Psoas muscle (tissue), 8 donors: ENCODE data around the gene UBE2Z. TPM values are rescaled to one million over a fixed set of nuclear protein-coding genes. Genes with fewer than 3 reads are reported as not detected.

ENCODE experiments used
- ATAC-seq, 4 donors: fragments of 200-7000 bp; cut with Tn5 transposase; one replicate each; pipeline ENCODE4 v1.9.1; 2020; ENCODE audit warnings: moderate library complexity in 3 of 4, mild to moderate bottlenecking in 2 of 4
- DNase-seq, 2 donors: peaks; one replicate each; pipeline ENCODE4 v3.0.0-alpha.2; 2020
- H3K27ac ChIP-seq: fragments of 200-600 bp; one replicate; pipeline ENCODE4 v1.8.0; 2022
- H3K27me3 ChIP-seq, 3 donors: fragments of 200-600 bp in 1 of 3; one replicate each; pipeline versions ENCODE4 v1.6.1 to v1.8.0; 2013 to 2022; ENCODE audit warnings: low read length in 2 of 3, mild to moderate bottlenecking in 2 of 3, moderate library complexity in 1 of 3; ENCODE audit not compliant: insufficient read depth in 3 of 3
- H3K36me3 ChIP-seq, 2 donors: fragments of 200-600 bp in 1 of 2; one replicate each; pipeline versions ENCODE4 v1.6.1 to v1.8.0; 2013 to 2022; ENCODE audit warnings: low read depth in 1 of 2, mild to moderate bottlenecking in 1 of 2, moderate library complexity in 1 of 2; ENCODE audit not compliant: insufficient read depth in 1 of 2
- H3K4me1 ChIP-seq: fragments of 200-600 bp; one replicate; pipeline ENCODE4 v1.8.0; 2022
- H3K4me3 ChIP-seq: fragments of 200-600 bp; one replicate; pipeline ENCODE4 v1.8.0; 2022; ENCODE audit warnings: mild to moderate bottlenecking
- H3K9me3 ChIP-seq: fragments of 200-600 bp; one replicate; pipeline ENCODE4 v1.8.0; 2022
- WGBS, 3 donors: extraction: QIAGEN DNeasy Blood & Tissue Kit; methylation state at CpG; one replicate each; pipeline versions ENCODE4 v1.1.6 to v1.1.7; 2013; 5-methylcytosine and 5-hydroxymethylcytosine counted together
- intact Hi-C, 2 donors: fragments of 100-400 bp; cut with DNase I; formaldehyde crosslinking; loops; one replicate each; pipeline versions ENCODE4 v1.11.0 to v1.14.2; 2022
- polyA plus RNA-seq, 3 donors: library from polyadenylated mRNA; stranded (reverse); fragments of 200-250 nt; gene quantifications; one replicate each; pipeline ENCODE4 v1.2.3, GENCODE V29; 2013
- total RNA-seq, 4 donors: library from RNA; stranded (reverse); fragmentation: NEBNext Ultra II Directional in 2 of 4; extraction: Animal tissue kit (Norgen Biotek cat#: 25700) in 2 of 4; gene quantifications; one replicate each; pipeline versions ENCODE4 v1.2.1 to v1.2.4, GENCODE V29; 2021 to 2023
- TF ChIP-seq, protein P1 (sequence below): fragments of 200-600 bp; IDR thresholded peaks from one replicate; pipeline ENCODE4 v1.8.0; 2022; ENCODE audit warnings: antibody characterized with exemption
- donor health status: healthy with polysubstance abuse.
- donor health status: DM: no; HTN: no; CAD: no; lungs with moderate emphysema.
- donor health status: Bipolar disorder and iron deficiency.
- donor health status: healthy.
- donor health status: DM: yes; HTN: yes; CAD: no.
- donor health status: DM: no; HTN: no; CAD: no.
- donor health status: DM: no; HTN: no; CAD: no.
- donor health status: DM: yes; HTN: yes; CAD: no.

The UBE2Z gene
- total and polyA plus RNA-seq, 7 donors: 22.0 to 47.2 (median 35.8) TPM

DNA sequence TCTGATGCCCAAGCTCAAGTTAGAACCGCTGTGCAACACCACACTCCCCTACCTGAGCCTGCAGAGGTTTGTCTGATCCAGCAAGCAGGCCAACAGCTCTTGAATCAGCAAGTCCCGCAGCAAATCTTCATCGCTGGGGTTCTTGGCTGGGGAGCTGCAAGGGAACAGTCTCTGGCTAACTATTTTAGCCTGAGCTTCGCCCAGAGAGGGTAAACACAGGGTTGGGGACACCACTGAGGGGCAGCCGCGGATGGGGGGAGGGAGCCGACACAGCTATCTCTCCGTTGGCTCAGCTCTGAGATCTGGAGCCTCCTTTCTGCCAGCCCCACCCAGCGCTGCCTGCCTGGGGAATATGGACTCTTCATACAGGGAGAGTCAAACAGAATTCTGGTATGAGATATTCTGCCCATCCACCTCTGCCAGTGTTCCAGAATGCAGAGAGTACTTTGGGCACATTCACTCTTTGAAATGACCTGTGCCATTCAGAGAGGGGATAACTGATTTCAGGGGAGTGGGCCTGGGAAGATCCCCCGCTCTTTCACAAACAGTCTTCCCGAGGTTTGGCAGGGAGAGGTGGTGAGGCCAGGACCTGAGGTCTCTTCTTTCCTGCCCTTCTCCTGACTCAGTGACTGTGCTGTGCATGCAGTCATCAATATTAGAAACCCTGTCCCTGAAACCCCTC, 52.8 kb downstream of the UBE2Z start:
- no peaks in the 10 kb centered on the region for H3K9me3 ChIP-seq
- WGBS, 3 donors: 16 to 30% (median 28%) methylated on average over 11 of the region's 11 CpGs
- H3K27ac ChIP-seq: no peak overlapping the region
- no peaks in the 10 kb centered on the region for H3K36me3 ChIP-seq
- ATAC-seq (no peak), DNase-seq (no peak)
- TF ChIP-seq, protein P1, sequence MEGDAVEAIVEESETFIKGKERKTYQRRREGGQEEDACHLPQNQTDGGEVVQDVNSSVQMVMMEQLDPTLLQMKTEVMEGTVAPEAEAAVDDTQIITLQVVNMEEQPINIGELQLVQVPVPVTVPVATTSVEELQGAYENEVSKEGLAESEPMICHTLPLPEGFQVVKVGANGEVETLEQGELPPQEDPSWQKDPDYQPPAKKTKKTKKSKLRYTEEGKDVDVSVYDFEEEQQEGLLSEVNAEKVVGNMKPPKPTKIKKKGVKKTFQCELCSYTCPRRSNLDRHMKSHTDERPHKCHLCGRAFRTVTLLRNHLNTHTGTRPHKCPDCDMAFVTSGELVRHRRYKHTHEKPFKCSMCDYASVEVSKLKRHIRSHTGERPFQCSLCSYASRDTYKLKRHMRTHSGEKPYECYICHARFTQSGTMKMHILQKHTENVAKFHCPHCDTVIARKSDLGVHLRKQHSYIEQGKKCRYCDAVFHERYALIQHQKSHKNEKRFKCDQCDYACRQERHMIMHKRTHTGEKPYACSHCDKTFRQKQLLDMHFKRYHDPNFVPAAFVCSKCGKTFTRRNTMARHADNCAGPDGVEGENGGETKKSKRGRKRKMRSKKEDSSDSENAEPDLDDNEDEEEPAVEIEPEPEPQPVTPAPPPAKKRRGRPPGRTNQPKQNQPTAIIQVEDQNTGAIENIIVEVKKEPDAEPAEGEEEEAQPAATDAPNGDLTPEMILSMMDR: no peak
- peaks cover 0 to 58% (median 4%) of the 10 kb centered on the region in 3 donors for H3K27me3 ChIP-seq
- no peak overlapping the region for H3K4me3 ChIP-seq
- no peaks in the 10 kb centered on the region for H3K4me1 ChIP-seq
- intact Hi-C loops: no loop called here

GRCh38 chr17:48961516-48962233, 53.5 kb downstream of the UBE2Z start:
- WGBS, 3 donors: 24 to 41% (median 29%) methylated on average over 10 of the region's 10 CpGs
- ATAC-seq (no peak), DNase-seq (no peak)
- H3K36me3 ChIP-seq: no peaks in the 10 kb centered on the region
- intact Hi-C loops: no loop called here
- H3K9me3 ChIP-seq: no peaks in the 10 kb centered on the region
- no peak overlapping the region for H3K4me3 ChIP-seq
- no peaks in the 10 kb centered on the region for H3K4me1 ChIP-seq
- peaks cover 0 to 58% (median 4%) of the 10 kb centered on the region in 3 donors for H3K27me3 ChIP-seq
- H3K27ac ChIP-seq: no peak overlapping the region
- TF ChIP-seq, protein P1: no peak

DNA sequence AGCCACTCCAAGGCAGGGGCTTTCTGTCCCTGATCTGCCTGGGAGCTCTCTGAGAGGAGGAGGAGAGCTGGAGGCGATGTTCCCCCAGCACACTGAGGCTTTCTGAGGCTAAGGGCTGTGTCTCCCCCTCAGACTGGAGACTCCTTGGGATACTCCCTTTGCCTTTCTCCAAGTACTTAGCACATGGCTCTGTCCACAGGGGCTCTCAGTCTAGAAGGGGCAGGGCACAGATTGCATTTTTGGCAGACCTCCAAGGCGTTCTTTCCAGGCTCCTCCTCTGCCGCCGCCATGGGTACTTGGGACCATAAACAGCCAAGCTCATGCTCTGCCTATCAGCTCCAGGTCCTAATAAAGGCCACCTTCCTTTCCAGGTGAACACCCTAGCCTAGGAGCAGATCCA, 62.0 kb downstream of the UBE2Z start:
- Histone ChIP-seq H3K27me3 (peaks cover 0 to 71% (median 5%) of the 10 kb centered on the region in 3 donors), H3K27ac (no peak overlapping the region), H3K4me1 (no peaks in the 10 kb centered on the region), H3K36me3 (no peaks in the 10 kb centered on the region), H3K9me3 (no peaks in the 10 kb centered on the region), H3K4me3 (no peak overlapping the region)
- intact Hi-C loops: no loop called here
- TF ChIP-seq, protein P1: no peak
- WGBS, 3 donors: 20 to 32% (median 21%) methylated on average over 4 of the region's 4 CpGs
- DNase-seq (no peak), ATAC-seq (no peak)

DNA sequence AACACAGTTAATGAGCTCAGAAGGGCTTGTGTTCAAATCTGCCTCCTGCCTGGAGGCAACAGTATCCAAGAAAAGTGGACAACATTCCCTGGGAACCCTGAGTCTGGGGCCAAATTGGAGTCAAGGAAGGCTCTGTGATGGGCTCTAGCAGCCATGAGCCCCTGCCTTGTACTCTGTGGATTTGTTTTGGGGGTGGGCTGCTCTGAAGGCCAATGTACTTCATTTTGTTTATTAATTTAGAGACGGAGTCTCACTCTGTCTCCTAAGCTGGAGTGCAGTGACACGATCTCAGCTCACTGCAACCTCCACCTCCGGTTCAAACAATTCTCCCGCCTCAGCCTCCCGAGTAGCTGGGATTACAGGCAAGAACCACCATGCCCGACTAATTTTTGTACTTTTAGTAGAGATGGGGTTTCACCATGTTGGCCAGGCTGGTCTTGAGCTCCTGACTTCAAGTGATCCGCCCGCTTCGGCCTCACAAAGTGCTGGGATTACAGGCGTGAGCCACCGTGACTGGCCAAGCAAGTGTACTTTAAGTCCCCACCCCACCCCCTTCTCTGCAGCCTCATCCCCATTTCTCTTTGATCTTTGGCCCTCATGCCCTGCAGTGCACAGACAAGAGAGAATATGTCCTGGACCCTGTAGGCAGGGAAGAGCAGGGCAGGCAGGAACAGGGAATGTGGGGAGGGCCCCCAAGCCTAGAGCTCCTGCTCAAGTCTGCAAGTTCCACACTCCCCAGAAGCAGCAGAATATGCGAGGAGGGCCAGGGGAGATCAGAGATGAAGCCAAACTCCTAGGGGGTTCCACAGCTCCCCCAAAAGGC, 62.9 kb downstream of the UBE2Z start:
- H3K27ac ChIP-seq: no peak overlapping the region
- no peak overlapping the region for H3K4me3 ChIP-seq
- peaks cover 0 to 78% (median 5%) of the 10 kb centered on the region in 3 donors for H3K27me3 ChIP-seq
- TF ChIP-seq, protein P1: no peak
- WGBS, 3 donors: 47 to 54% (median 51%) methylated on average over 12 of the region's 12 CpGs
- no peaks in the 10 kb centered on the region for H3K9me3 ChIP-seq
- intact Hi-C loops: no loop called here
- ATAC-seq: no peak
- H3K36me3 ChIP-seq: no peaks in the 10 kb centered on the region
- DNase-seq: no peak
- H3K4me1 ChIP-seq: no peaks in the 10 kb centered on the region
